ENCODE data around the gene GSK3B.

The GSK3B gene

GRCh38 chr3:119834754-119835370 lies 259.4 kb downstream of the GSK3B start:
- H3K4me1 ChIP-seq (ENCODE audit: control extremely low read depth in 1 of 4, control insufficient read depth in 4 of 4, insufficient read depth in 4 of 4, low read length in 3 of 4) = peaks cover 2 to 31% (median 12%) of the 10 kb centered on the region in 4 experiments
- H3K27me3 ChIP-seq (replicated peaks in 2 of 5; ENCODE audit: control insufficient read depth in 4 of 5, insufficient read depth in 5 of 5, low read length in 4 of 5) = no peaks in the 10 kb centered on the region
- H3K27ac ChIP-seq (ENCODE audit: insufficient read depth in 1 of 2, low read depth in 1 of 2, low read length in 2 of 2, poor library complexity in 1 of 2, severe bottlenecking in 2 of 2) = no peak overlapping the region
- no peak overlapping the region for H3K4me3 ChIP-seq (ENCODE audit: control insufficient read depth in 1 of 7, extremely low read depth in 1 of 7, insufficient read depth in 4 of 7, low read depth in 2 of 7, low read length in 6 of 7)
- H3K9me3 ChIP-seq (ENCODE audit: control extremely low read depth in 1 of 5, control insufficient read depth in 4 of 5, insufficient read depth in 2 of 5, low read depth in 1 of 5, low read length in 4 of 5) = no peaks in the 10 kb centered on the region
- CTCF ChIA-PET = no interaction called here
- DNase-seq = peak in 1 of 3 donors; percentile 31
- no CpG with 5 or more reads among the region's 2 CpGs for WGBS (ENCODE audit: insufficient coverage)
- H3K36me3 ChIP-seq (ENCODE audit: control insufficient read depth in 4 of 4, insufficient read depth in 4 of 4, low read length in 3 of 4) = peaks cover 0 to 9% (median 3%) of the 10 kb centered on the region in 4 experiments
- POLR2A ChIA-PET = no interaction called here

GRCh38 chr3:119831941-119832371 lies 262.3 kb downstream of the GSK3B start:
- peaks cover 0 to 3% (median 1%) of the 10 kb centered on the region in 4 experiments for H3K36me3 ChIP-seq (ENCODE audit: control insufficient read depth in 4 of 4, insufficient read depth in 4 of 4, low read length in 3 of 4)
- H3K27me3 ChIP-seq (replicated peaks in 2 of 5; ENCODE audit: control insufficient read depth in 4 of 5, insufficient read depth in 5 of 5, low read length in 4 of 5) = no peaks in the 10 kb centered on the region
- no peak overlapping the region for H3K4me3 ChIP-seq (ENCODE audit: control insufficient read depth in 1 of 7, extremely low read depth in 1 of 7, insufficient read depth in 4 of 7, low read depth in 2 of 7, low read length in 6 of 7)
- H3K9me3 ChIP-seq (ENCODE audit: control extremely low read depth in 1 of 5, control insufficient read depth in 4 of 5, insufficient read depth in 2 of 5, low read depth in 1 of 5, low read length in 4 of 5) = no peaks in the 10 kb centered on the region
- peaks cover 2 to 22% (median 10%) of the 10 kb centered on the region in 4 experiments for H3K4me1 ChIP-seq (ENCODE audit: control extremely low read depth in 1 of 4, control insufficient read depth in 4 of 4, insufficient read depth in 4 of 4, low read length in 3 of 4)
- DNase-seq = peak in 1 of 3 donors; percentile 25
- no CpG with 5 or more reads among the region's 1 CpG for WGBS (ENCODE audit: insufficient coverage)
- H3K27ac ChIP-seq (ENCODE audit: insufficient read depth in 1 of 2, low read depth in 1 of 2, low read length in 2 of 2, poor library complexity in 1 of 2, severe bottlenecking in 2 of 2) = no peak overlapping the region
- ChIA-PET POLR2A (no interaction called here), CTCF (interaction anchor here (1.0 to 3.0 kb wide), 16 partner anchors 9 to 586 kb away, joined by 3 to 17 read pairs (median 4); no protein-coding TSS in a partner anchor)

GRCh38 chr3:119831022-119831421 lies 263.2 kb downstream of the GSK3B start:
- peak in 1 of 3 donors; percentile 16 for DNase-seq
- Histone ChIP-seq H3K27me3 (replicated peaks in 2 of 5; ENCODE audit: control insufficient read depth in 4 of 5, insufficient read depth in 5 of 5, low read length in 4 of 5) (no peaks in the 10 kb centered on the region), H3K9me3 (ENCODE audit: control extremely low read depth in 1 of 5, control insufficient read depth in 4 of 5, insufficient read depth in 2 of 5, low read depth in 1 of 5, low read length in 4 of 5) (no peaks in the 10 kb centered on the region), H3K27ac (ENCODE audit: insufficient read depth in 1 of 2, low read depth in 1 of 2, low read length in 2 of 2, poor library complexity in 1 of 2, severe bottlenecking in 2 of 2) (no peak overlapping the region), H3K36me3 (ENCODE audit: control insufficient read depth in 4 of 4, insufficient read depth in 4 of 4, low read length in 3 of 4) (peaks cover 0 to 10% (median 4%) of the 10 kb centered on the region in 4 experiments), H3K4me1 (ENCODE audit: control extremely low read depth in 1 of 4, control insufficient read depth in 4 of 4, insufficient read depth in 4 of 4, low read length in 3 of 4) (peaks cover 2 to 20% (median 9%) of the 10 kb centered on the region in 4 experiments), H3K4me3 (ENCODE audit: control insufficient read depth in 1 of 7, extremely low read depth in 1 of 7, insufficient read depth in 4 of 7, low read depth in 2 of 7, low read length in 6 of 7) (no peak overlapping the region)
- no CpG with 5 or more reads among the region's 3 CpGs for WGBS (ENCODE audit: insufficient coverage)
- ChIA-PET CTCF (interaction anchor here (0.9 to 3.0 kb wide), 18 partner anchors 8 to 587 kb away, joined by 3 to 17 read pairs (median 5); no protein-coding TSS in a partner anchor), POLR2A (no interaction called here)

GRCh38 chr3:119829420-119829819 lies 264.8 kb downstream of the GSK3B start:
- POLR2A ChIA-PET = no interaction called here
- Histone ChIP-seq H3K36me3 (ENCODE audit: control insufficient read depth in 4 of 4, insufficient read depth in 4 of 4, low read length in 3 of 4) (peaks cover 0 to 22% (median 8%) of the 10 kb centered on the region in 4 experiments), H3K27ac (ENCODE audit: insufficient read depth in 1 of 2, low read depth in 1 of 2, low read length in 2 of 2, poor library complexity in 1 of 2, severe bottlenecking in 2 of 2) (no peak overlapping the region), H3K4me3 (ENCODE audit: control insufficient read depth in 1 of 7, extremely low read depth in 1 of 7, insufficient read depth in 4 of 7, low read depth in 2 of 7, low read length in 6 of 7) (no peak overlapping the region), H3K9me3 (ENCODE audit: control extremely low read depth in 1 of 5, control insufficient read depth in 4 of 5, insufficient read depth in 2 of 5, low read depth in 1 of 5, low read length in 4 of 5) (no peaks in the 10 kb centered on the region), H3K27me3 (replicated peaks in 2 of 5; ENCODE audit: control insufficient read depth in 4 of 5, insufficient read depth in 5 of 5, low read length in 4 of 5) (no peaks in the 10 kb centered on the region), H3K4me1 (ENCODE audit: control extremely low read depth in 1 of 4, control insufficient read depth in 4 of 4, insufficient read depth in 4 of 4, low read length in 3 of 4) (peaks cover 0 to 9% (median 2%) of the 10 kb centered on the region in 4 experiments)
- 100% methylated on average over 2 of the region's 2 CpGs for WGBS (ENCODE audit: insufficient coverage)
- DNase-seq = no peak
- CTCF ChIA-PET = interaction anchor here (1.0 to 3.0 kb wide), 6 partner anchors 8 to 76 kb away, joined by 3 to 17 read pairs (median 7); no protein-coding TSS in a partner anchor

GRCh38 chr3:119826711-119827608 lies 267.3 kb downstream of the GSK3B start:
- H3K27me3 ChIP-seq (replicated peaks in 2 of 5; ENCODE audit: control insufficient read depth in 4 of 5, insufficient read depth in 5 of 5, low read length in 4 of 5) = no peaks in the 10 kb centered on the region
- peaks cover 0 to 25% (median 8%) of the 10 kb centered on the region in 4 experiments for H3K36me3 ChIP-seq (ENCODE audit: control insufficient read depth in 4 of 4, insufficient read depth in 4 of 4, low read length in 3 of 4)
- POLR2A ChIA-PET = interaction anchor here (0.7 kb wide), 1 partner anchor 46 kb away, joined by 3 read pairs; no protein-coding TSS in a partner anchor
- peaks cover 0 to 1% (median 0%) of the 10 kb centered on the region in 4 experiments for H3K4me1 ChIP-seq (ENCODE audit: control extremely low read depth in 1 of 4, control insufficient read depth in 4 of 4, insufficient read depth in 4 of 4, low read length in 3 of 4)
- no peak overlapping the region for H3K27ac ChIP-seq (ENCODE audit: insufficient read depth in 1 of 2, low read depth in 1 of 2, low read length in 2 of 2, poor library complexity in 1 of 2, severe bottlenecking in 2 of 2)
- CTCF ChIA-PET = interaction anchor here (1.0 to 1.6 kb wide), 4 partner anchors 7 to 65 kb away, joined by 3 to 5 read pairs (median 3); no protein-coding TSS in a partner anchor
- 90% methylated on average over 4 of the region's 7 CpGs for WGBS (ENCODE audit: insufficient coverage)
- no peaks in the 10 kb centered on the region for H3K9me3 ChIP-seq (ENCODE audit: control extremely low read depth in 1 of 5, control insufficient read depth in 4 of 5, insufficient read depth in 2 of 5, low read depth in 1 of 5, low read length in 4 of 5)
- no peak for DNase-seq
- no peak overlapping the region for H3K4me3 ChIP-seq (ENCODE audit: control insufficient read depth in 1 of 7, extremely low read depth in 1 of 7, insufficient read depth in 4 of 7, low read depth in 2 of 7, low read length in 6 of 7)

DNA sequence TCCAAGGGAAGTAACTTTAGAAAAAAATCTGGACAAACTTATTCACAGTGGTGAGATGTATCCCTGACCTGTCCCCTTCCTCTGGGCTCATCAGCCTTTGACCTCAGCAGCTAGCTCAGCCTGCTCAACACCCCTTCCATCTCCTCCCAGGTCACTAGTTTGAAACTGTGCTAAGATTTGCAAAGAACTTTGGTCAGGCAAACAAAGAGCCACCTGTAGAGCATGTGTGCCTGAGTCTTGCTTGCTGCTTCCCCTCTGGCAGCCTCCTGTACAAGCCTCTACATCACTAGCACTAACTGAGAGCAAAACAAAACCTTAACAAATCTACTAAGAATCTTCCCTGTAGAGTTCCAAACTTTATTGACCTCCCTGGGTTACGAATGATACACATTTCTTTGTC lies 268.4 kb downstream of the GSK3B start:
- Histone ChIP-seq H3K4me1 (ENCODE audit: control extremely low read depth in 1 of 4, control insufficient read depth in 4 of 4, insufficient read depth in 4 of 4, low read length in 3 of 4) (peaks cover 0 to 1% (median 0%) of the 10 kb centered on the region in 4 experiments), H3K9me3 (ENCODE audit: control extremely low read depth in 1 of 5, control insufficient read depth in 4 of 5, insufficient read depth in 2 of 5, low read depth in 1 of 5, low read length in 4 of 5) (no peaks in the 10 kb centered on the region), H3K27me3 (replicated peaks in 2 of 5; ENCODE audit: control insufficient read depth in 4 of 5, insufficient read depth in 5 of 5, low read length in 4 of 5) (no peaks in the 10 kb centered on the region), H3K4me3 (ENCODE audit: control insufficient read depth in 1 of 7, extremely low read depth in 1 of 7, insufficient read depth in 4 of 7, low read depth in 2 of 7, low read length in 6 of 7) (no peak overlapping the region), H3K36me3 (ENCODE audit: control insufficient read depth in 4 of 4, insufficient read depth in 4 of 4, low read length in 3 of 4) (peaks cover 0 to 25% (median 8%) of the 10 kb centered on the region in 4 experiments), H3K27ac (ENCODE audit: insufficient read depth in 1 of 2, low read depth in 1 of 2, low read length in 2 of 2, poor library complexity in 1 of 2, severe bottlenecking in 2 of 2) (no peak overlapping the region)
- 100% methylated on average over 1 of the region's 1 CpG for WGBS (ENCODE audit: insufficient coverage)
- ChIA-PET CTCF (interaction anchor here (0.6 to 1.1 kb wide), 2 partner anchors 102 to 585 kb away, joined by 3 read pairs; partner anchors contain the start of gene B4GALT4), POLR2A (no interaction called here)
- no peak for DNase-seq
